Measurements from ENCODE around the gene MRPS7.

- no peak for TF ChIP-seq CTCF (conservative IDR thresholded peaks at IDR 0.05; ENCODE audit: low read length)
- no peak for TF ChIP-seq EZH2phosphoT487 (IDR thresholded peaks at IDR 0.05; ENCODE audit: borderline replicate concordance, low read depth, low read length)
These were observed 9.5 kb upstream of the MRPS7 start for GRCh38 chr17:75252039-75252816.
